GM19023 (cell line): ENCODE measurements around the gene GON7.
"Not testable (repeated sequence)": the region's sequence is repeated elsewhere in the genome, so short reads cannot be mapped to it uniquely, and the experiment has no call there.

Source experiments
- ATAC-seq: cut with Tn5 transposase; IDR thresholded peaks from one replicate; pipeline ENCODE4 v1.9.1; 2021; ENCODE audit warnings: mild to moderate bottlenecking, moderate library complexity; ENCODE audit not compliant: unreplicated experiment

The GON7 gene, protein sequence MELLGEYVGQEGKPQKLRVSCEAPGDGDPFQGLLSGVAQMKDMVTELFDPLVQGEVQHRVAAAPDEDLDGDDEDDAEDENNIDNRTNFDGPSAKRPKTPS

DNA sequence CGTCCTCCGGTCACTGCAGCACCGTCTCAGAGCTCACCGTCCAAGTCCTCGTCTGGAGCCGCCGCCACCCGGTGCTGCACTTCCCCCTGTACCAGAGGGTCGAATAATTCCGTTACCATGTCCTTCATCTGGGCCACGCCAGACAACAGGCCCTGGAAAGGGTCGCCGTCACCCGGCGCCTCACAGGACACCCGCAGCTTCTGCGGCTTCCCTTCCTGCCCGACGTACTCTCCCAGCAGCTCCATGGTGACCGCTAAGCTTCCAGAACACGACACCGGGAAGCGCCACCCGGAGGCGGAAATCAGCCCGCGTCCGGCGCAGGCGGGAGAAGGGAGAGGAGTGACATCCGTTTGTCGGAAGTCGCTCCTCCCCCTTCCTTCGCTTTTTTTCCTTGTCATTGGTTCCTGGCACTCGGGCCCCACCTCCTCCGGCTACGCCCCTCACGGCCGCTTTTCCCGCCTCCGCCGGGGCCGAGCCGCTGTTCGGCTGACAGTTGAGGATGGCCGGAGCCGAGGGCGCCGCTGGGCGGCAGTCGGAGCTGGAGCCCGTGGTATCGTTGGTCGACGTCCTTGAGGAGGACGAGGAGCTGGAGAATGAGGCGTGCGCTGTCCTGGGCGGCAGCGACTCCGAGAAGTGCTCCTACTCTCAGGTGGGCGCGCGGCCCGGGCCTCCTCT is at the start of gene GON7, which contains the start of gene UBR7:
GON7 (minus strand) TSS at position 273 of the 675 bp plus-strand sequence; CDS start at position 245, 28 bp downstream.
UBR7 (plus strand) TSS at position 464 of the 675 bp plus-strand sequence; CDS start at position 500, 36 bp downstream.
- peak; percentile 89 for ATAC-seq

DNA sequence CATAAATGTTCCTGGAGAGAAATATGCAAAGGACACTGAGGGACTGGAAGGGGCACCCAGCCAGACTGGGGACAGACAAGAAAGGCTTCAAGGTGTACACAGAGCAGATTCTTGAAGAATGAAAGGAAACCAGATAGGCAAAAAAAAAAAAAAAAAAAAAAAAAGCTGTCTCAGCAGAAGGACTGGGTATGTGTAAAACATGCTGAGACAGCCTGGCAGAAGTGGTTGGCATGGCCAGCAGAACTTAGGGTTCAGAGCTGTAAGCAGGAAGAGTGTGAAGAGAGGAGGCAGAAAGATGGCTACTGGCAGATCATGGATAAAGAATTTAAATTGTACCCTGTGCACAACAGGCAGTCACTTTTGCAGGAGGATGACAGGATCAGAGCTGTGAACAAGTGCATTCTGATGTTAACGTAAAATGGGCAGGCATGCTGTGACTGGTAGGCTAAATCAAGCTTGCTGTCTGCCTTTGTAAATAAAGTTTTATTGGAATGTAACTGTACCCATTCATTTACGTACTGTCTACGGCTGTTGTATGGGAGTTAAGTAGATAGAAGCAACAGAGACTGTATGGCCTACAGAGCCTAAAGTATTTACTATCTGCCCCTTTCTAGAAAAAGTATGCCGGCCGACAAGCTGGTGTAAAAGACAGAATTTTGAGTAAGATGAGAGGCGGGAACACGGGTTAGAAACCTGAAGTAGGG is 42.4 kb upstream of the GON7 start:
- ATAC-seq = no peak

DNA sequence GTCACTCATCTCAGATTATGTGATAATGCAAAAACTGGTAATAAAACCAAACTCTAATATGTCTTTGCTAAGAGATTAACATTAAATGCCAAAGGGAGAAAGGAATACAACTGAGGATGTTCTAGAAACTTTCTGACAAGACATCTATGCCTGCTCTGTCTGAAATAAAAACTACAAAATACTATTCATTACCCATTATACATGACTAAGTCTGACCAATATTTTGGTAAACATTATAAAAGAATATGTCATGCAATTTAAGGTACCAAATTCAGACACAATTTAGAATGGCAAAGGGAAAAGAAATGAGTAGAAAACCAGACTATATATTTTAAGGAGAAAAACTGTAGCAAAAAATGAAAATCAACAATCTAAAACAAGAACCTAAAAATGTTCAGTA is 39.7 kb upstream of the GON7 start:
- no peak for ATAC-seq

DNA sequence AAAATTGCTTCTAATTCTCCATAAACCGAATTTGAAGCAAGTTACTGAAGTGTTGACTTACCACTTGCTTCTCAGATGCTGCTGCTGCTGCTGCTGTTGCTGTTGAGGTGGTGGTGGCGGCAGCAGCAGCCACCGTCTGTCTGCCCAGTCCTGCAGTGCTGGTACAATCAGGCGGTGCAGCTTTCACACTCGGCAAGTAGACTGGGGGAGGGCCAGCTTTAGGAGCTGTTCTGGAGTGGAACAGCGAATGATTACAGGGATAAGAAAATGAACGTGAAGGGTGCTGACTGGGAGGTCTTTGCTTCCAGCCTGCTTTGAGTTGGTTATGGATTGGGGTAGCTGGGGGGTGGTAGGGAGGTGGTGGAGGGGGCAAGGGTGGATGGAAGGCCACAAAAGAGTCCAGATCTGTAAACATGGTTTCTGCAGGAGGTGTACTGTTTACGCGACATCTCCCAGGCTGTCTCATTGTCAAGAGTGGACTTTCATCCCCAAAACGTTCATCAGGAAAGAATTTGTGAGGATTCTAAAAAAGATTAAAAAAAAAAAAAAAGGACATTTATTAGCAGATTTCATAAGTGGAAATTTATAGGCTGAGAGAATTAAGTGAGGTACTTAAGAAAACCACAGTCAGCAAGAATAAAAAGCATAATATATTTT is 39.0 kb upstream of the GON7 start:
- no peak for ATAC-seq

DNA sequence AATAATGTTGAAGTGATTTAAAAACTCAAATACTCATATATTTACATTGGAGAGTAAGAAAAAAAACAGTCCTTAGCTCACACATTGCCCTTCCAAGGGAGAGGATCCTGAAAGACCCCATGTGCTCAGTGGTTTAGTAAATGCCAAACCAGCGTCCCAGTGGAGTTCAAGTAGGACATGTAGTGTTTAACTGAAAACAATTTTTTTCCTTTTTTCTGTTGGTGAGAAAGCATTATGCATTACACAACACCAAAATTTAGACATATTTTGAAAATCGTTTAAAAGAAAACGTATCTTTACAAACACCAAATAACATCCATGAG is 33.8 kb upstream of the GON7 start:
- no peak for ATAC-seq

DNA sequence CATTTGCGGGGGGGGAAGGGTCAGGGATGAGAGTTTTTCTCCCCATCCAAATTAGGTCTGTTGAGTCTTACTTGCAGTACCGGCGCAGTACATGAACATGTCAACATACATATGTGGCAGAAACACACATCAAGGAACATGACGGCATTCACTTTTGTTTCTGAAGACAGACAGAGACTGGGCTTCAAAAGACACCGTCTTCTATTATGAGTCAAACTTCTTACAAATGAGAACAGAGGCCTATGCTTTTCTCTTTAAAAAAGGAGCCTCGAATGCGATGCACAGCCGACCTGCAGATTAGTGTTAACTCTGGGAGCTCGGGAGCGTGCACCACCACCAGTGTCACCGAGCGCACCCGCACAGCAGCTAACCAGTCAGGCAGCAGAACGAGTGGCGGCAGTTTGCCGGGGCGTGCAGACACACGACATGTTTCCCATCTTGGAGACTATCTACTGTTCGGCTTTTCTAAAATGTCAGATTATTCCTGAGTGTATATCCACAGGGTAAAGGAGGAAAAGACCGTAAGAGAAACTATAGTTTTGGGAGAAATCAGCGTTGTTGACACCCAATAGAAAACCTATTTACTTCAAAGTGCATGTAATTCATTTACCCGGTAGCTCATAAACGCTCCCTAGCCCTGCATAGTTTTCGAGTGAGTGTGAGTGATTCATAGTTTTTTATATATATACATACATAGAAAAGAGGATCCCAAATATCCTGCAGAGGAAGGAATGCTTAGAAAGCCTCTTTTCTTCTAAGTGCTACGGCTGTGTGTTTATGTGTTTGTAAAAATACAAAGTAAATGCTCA is 33.2 kb upstream of the GON7 start:
- no peak for ATAC-seq

DNA sequence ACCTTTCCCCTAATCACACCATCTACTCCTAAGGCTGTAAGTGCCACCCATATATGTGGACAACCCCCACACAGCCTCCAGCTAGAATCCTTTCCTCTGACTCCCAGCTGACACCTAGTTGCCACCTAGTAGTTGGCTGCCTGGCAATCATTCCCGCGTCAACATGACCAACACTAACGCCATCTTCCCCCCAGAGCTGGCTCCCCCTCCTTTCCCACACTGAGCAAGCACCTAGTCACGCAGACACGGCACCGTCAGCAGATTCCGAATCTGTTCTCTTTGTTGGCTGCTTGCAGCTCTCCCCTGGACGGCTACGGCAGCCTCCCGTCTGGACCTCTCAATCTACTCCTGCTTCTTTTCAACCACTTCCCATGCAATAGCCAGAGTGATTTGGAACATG is 27.9 kb upstream of the GON7 start:
- ATAC-seq = no peak

DNA sequence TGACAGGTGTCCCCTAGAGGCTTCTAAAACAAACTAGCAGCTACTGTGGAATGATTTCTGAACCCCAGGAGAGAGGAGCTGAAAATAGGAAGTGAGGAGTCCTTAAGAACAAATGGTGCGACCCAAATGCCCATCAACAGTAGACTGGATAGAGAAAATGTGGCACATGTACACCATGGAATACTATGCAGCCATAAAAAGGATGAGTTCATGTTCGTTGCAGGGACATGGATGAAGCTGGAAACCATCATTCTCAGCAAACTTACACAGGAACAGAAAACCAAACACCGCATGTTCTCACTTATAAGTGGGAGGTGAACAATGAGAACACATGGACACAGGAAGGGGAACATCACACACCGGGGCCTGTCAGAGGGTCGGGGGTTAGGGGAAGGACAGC is 26.2 kb upstream of the GON7 start:
- ATAC-seq = not testable (repeated sequence)

DNA sequence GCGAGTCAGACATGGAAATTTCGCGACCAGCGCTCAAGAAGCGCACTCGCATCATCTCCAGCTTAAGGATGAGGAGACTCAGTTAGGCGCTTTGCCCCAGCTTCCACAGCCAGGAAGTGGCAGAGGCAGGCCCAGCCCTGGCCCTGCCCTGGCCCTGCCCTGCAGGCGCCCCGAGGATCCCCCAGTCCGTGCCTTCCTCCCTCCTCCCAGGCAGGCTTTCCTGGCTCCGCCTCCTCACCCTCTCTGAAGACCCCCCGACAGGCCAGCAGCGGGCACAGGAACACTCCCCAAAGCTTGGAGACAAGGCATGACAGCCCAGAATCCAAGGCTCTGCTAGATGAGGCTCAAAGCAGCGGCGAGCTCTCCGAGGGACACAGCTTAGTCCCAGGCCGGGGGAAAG is 25.3 kb upstream of the GON7 start:
- no peak for ATAC-seq

DNA sequence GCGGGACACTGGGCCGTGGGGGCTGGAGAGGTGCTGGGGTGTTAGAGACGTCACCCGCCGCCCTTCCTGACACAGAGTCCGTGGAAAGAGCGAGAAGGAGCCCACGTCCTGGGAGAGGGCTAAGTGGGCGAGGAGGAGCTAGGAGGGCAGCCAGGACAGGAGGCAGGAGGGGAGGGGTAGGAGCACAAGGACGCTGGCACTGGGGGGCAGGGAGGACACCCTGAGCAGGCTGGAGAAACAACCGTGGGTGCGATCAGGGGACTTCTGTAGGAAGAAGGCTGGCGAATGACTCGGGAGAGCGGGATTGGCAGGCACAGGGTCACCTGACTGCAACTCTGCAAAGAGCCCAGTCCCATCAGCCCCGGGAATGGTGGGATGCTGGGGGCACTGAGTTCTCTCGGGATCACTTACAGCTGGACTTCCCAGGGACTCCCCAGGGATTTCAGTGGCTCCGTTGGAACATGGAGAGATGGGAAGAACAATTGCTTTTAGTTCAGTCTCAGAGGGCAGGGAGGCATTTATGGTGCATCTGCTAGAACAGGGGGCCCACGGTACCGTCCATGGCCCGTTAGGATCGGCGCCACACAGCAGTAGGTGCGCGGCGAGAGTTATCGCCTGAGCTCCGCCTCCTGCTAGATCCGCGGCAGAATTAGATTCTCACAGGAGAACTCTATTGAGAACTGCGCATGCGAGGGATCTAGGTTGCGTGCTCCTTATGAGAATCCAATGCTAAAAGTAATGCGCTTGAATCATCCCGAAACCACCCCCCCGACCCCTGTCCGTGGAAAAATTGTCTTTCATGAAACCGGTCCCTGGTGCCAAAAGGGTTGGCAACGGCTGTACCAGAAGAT is 24.5 kb upstream of the GON7 start:
- no peak for ATAC-seq

DNA sequence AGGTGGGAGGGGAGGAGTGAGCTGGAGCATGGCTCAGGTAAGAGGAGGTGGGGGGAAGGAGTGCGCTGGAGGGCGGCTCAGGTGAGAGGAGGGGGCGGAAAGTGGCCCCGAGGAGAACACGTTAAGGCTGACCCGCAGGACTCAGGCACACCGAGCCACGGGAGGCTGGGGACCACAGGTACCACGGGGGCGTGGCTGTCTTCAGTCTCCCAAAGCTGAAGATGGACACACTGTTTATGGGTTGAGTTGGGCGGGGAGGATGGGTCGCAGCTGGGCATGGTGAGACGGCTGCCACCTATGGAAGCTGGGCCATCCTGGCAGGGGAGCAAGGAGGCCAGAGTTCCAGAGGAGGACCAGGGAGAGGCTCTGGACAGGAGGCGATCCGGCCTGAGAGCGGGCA is 23.7 kb upstream of the GON7 start:
- ATAC-seq = no peak

DNA sequence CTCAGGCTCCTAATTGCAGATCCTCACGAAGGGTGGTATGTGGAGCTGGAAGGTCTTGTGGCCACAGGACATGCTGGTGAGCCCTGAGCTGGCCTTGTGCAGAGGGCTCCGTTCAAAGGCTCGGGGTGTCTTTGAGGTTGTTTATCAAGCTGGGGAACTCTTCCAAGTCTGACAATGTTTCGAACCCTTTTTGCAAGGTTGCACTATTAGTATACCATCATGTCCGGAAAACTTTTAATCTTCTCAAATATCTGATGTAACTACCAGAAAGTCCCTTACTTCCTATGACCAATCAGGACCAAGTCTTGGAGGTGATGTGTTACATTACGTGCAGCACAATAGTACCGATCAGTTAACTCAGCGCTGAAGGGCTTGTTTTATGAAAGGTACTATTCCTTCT is 21.7 kb upstream of the GON7 start:
- no peak for ATAC-seq

DNA sequence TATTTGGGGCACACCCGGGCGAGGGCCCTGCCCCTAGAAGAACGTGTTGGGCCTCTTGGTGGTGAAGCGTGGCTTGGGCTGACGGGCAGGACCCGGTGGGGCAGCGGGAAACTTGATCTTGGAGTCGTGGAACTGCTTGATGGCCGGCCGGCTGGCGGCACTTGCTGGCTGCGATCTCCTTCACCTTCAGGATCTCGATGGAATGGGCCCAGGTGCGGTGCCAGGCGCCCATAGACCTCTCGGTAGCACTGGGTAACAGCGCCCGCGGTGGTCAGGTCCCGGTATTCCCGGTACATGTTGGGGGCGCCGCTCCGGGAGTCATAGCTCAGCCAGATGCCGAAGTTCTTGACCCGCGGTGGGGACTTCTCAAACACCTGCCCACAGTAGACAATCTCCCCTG is 16.7 kb upstream of the GON7 start:
- ATAC-seq = no peak

DNA sequence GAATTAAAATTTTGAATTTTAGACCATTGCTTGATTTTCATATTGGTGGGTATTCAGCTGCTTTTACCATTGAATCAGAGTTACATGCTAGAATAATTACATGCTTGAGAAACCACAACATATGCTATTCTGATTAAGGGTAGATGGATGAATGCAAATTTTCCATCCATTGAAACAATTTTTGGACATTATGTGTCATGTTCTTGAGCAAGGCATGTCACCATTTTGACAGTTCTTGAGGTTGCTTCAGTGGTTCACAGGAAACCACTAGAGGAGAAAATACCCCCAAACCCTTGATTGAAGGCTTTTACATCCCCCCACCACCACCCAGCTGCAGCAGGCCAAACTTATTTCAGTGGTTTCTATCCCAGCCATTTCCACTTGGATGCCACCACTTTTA is 13.6 kb upstream of the GON7 start:
- no peak for ATAC-seq

DNA sequence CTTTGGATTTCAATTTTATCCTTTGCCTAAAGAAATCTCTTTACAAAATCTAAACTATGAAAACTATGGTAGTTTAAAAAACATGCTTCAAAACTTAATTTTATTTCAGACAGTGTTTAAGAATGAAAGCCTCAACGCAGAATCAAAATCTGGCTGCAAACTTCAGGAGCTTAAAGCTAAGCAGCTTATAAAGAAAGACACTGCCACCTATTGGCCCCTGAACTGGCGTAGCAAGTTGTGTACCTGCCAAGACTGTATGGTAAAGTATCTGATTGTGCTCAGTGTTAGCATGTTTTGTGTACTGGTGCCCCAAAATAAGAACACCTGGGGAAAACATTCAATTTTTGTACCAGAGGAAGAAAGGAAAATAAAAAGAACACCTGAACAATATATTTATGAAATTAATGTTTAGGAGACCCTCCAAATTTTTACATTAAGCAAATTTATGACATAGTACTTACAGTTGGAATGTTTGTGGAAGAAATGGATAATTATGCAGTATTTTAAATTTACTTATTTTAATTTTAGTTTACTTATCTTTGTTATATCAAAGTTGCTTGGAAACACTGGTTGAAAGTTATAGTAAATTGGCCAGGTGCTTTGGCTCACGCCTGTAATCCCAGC is 12.3 kb upstream of the GON7 start:
- ATAC-seq = no peak

DNA sequence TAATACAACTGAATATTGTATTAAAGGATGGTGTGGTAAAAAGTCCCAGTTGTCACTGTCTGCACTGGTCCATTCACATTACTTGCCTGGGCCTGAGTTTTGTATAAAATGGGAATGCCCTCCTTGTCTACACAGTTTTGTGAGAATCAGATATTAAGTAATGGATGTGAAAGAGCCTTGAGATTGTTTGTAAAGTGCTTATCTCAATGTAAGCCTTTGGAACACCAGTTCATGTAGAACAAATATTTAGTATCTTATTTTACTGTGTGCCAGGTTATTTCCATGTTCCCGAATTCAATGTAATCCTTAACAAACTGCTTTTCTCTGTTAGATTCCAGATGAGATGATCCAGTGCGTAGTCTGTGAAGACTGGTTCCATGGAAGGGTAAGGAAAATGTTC is 7.7 kb upstream of the GON7 start:
- no peak for ATAC-seq

DNA sequence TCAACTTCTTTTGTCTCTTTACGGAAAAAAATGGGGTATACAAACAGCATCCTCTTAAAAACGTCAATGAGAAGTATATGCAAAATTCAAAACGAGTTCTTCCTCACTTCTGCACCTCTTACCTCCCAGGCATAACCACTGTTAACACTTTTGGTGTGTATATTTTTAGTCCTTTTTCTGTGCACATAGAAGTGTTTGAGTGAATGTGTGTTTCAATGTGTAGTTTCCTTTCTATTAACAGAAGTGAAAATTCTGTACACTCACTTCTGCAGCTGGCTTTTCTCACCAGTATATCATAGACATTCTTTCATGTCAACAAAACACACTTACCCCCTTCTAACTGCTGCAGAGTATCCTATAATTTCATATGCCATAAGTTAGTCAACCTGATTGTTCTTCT is 5.6 kb upstream of the GON7 start:
- peak; percentile 55 for ATAC-seq

DNA sequence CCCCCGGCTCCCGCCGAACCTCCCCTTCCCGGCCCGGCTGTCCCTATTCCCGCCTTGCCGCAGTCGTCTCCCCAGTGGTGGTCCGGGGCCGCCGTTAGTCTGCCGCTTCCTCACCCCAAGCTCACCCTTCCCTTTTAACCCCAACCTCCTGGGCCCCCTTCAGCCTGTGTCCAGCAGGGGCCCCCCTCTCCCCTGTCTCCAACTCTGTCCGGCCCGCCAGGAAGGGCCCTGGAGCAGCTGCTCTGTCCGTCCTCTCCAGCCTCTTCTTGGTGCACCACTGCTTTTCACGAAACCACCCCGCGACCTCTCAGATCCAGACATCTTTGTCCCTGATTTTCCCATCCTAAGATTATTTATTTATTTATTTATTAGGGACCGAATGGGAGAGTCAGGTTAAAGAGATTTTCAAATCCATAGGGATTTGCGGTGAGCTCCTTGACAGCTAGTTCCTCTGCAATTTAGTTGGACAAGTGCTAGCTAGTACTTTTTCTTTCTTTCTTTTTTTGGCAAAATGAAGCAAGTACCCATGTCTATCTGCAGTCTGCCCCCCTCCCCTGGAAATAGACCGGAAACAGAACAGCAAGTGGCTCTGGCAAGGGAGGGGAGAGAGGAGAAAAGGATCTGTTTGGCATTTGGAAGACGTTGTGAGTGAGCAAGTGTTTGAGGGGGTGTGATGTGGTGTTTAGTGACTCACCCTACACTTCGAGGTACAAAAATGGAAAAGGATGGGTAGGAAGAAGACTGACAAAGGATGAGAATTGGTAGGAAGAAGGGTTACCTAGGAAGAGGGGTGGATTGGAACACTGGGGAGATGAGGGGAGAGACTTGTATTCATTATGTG is 823 bp upstream of the GON7 start:
- peak; percentile 44 for ATAC-seq

DNA sequence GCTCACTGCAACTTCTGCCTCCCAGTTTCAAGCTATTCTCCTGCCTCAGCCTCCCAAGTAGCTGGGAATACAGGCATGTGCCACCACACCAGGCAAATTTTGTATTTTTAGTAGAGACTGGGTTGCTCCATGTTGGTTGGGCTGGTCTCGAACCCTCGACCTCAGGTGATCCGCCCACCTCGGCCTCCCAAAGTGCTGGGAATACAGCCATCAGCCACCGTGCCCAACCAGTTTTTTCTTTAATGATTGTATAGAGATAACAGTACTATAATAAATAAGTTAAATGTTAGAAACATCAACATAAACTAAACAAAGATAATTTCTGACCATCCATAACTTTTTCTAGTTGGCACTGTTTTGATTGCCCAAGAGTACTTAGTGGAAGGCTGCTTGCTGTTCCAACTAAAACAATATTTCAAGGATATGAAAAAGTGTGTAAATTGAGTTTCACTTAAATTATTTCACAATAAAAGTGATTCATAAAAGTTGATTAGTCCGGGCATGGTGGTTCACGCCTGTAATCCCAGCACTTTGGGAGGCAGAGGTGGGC is 5.6 kb downstream of the GON7 start:
- ATAC-seq = no peak
